ENCODE measurements around the gene APOM. TPM values are rescaled to one million over a fixed set of nuclear protein-coding genes. Genes with fewer than 3 reads are reported as not detected.
A peak's percentile ranks its signal among the peaks of the same experiment; 100 is the strongest.

The APOM gene
- total RNA-seq, 1 donor from 2014 or later, result 2.9 TPM

DNA sequence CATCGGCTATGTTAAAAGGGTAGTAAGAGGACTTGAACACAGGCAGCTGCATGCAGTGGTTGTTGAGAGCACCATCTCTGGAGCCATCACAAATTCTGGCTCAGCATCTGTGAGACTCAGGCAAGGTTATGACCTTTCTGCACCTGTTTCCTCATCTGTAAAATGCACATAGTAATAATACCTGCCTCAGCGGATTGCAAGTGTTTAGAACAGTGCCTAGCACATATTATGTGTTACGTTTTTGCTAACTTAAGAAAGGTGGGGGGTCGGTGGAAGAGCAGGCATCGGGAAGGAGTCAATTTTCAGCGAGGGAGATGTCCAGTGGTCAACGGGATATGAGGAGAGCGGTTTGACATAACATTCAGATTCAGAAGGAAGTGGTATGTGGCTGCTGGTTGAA lies 22.3 kb downstream of the APOM start:
- DNase-seq (ENCODE audit: low read depth), result no peak

DNA sequence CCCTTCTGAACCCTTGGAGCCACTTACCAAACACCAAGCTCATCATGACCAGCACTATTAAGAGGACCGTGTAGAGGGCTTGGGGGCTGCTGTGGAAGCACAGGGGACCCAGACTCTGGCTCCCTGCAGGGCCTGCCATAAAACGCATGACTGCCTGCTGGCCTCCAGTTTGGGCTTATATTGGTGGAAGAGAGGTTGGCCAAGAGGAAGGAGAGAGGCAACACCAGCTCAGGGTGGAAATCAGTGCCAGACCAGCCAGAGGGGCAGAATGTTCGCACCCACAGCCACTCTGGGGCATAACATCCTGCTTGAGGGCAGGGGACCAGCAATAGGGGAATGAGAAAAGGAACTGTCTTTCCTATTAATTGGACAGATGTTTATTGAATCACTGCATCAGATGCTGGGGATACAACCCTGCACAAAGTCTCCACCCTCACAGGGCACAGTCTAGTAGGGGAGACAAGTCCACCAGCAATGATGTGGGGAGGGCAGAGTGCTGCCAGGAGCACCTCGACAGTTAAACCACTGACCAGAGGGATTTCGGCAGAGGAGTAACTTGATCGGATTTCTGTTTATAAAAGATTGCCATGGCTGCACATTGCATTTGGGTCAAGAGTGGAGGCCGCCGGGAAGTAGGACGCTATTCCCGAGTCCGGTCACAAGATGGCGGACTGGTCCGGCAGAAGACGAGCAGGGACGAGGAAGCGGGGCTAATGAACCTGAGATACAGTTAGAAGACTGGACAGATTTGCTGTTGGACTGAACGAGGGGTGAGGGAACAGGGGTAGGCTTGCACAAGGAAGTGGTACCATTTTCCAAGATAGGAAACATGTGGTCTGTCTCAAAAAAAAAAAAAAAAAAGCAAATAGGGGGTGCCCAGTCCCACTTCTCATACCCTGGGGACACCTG lies 24.8 kb downstream of the APOM start, which contains the start of gene LY6G5C:
Gene LY6G5C (minus strand): TSS at position 842 of the 909 bp plus-strand sequence. CDS start 694 bp downstream, at position 148.
- DNase-seq (ENCODE audit: low read depth), result peak; percentile 89

DNA sequence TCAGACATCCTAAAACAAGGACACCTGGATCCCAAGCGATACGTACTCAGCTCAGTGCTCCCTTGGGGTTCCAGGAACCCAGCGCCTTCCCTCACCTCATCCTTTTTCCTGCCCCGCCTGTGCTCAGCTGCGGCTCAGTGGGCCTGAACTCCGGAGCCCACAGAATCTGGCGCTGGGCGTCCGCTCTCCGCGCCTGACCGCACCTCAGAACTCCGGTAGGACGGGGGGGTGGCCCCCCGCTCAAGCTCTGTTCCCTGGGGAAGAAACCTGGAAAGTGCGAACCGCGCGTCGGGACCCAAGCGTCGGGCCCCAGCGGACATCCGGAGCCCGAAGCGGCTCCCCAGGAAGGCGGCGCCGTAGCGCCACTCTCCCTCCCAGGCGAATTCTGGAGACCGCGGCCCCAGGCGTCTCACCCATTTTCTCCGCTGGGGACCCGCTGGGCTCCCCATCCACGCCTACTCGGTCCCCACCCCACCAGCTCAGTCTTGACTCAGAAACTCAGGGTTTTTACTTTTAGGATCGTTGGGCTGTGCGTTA lies 25.5 kb downstream of the APOM start:
- DNase-seq (ENCODE audit: low read depth), result peak; percentile 45

DNA sequence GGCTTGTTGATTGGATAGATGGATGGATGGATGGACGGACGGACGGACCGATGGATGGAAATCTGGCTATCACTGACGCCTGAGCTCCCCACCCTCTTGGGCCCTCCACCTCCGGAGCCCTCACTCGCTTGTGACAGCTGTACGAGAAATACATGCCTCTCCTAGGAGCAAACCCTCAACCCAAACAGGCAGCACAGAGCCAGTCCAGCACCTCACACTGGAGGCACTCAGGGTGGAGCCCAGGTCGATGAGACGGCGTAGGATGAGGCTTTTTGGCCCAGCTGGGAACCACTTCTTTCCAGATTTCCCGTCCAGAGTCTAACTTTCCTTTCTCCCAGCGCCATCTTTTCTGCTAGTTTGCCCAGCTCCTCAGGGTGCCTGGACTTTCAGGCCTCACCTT lies 27.9 kb downstream of the APOM start:
- no peak for DNase-seq (ENCODE audit: low read depth)

DNA sequence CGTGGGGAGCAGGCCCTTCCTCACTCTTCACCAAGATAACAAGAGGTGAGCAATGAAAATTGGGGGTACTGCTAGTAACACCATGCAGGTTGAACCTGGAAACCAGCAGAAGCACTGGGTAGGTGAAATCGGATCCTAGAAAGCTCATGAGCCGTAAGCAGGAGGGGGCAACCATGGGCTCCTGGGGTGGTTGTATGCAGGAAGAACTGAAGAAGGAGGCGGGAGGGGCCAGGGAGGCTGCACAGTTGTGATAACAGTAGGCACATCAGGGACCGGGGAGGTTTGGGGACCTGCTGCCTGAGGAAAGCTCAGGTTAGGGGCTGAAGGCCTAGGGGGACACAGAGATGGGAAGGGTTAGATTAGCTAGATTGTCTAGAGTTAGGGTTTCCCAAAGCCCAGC lies 30.8 kb downstream of the APOM start:
- no peak for DNase-seq (ENCODE audit: low read depth)

DNA sequence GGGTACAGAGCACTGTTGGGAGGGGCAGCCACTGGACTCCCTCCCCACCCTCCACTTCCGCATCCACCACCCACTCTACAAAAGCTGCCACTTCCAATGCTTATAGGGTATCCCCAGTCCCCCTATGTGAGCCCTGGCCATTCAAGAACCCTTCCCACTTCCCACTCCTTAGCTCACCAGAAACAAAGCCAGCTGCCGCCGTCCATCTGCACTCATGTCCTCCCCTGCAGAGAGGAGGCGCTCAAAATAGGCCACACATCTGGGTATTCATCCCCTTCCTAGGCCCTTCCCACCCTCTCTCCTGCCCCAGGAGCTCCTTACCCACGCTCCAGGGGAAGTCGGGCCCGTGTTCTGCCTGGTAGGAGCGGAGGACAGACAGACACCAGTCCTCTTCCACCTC lies 31.6 kb downstream of the APOM start:
- DNase-seq (ENCODE audit: low read depth), result peak; percentile 70

DNA sequence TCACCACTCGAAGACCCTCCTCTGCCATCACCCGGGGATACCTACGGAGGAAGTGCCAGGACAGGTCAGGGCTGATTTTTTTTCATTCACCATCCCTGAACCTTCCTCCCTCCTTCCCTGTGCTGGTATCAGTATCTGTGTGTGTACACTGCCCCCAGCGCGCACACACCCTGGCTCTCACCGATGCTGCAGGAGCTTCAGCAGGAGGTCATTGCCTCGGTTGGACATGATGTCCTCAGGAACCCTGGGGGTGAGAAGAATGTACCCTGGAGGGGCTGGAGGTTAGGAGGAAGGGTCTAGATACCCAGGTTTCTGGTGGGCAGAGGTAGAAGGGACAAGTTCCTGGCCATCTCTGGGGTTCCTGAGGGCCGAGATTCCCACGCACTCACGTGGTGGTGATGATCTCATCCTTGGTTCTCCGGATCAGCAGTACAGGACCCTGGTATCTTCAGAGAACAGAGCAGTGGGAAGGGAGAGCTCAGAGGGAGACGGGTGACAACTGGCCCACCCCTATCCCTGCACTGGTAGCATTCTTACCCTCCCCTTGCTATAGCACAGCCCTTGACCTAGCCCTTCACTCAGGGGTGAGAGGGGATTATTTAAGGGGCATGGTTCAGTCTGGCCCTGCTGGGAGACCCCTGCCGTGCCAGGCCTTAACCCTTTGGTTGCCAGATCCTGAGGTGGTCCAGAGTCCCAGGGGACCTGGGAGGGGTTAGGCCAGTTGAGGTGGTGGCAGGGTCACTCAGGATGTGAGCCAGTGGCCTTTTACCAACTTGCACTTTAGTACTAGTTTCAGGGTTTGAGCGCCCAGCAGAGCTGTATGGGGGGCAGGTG lies 32.4 kb downstream of the APOM start:
- DNase-seq (ENCODE audit: low read depth), result peak; percentile 16

DNA sequence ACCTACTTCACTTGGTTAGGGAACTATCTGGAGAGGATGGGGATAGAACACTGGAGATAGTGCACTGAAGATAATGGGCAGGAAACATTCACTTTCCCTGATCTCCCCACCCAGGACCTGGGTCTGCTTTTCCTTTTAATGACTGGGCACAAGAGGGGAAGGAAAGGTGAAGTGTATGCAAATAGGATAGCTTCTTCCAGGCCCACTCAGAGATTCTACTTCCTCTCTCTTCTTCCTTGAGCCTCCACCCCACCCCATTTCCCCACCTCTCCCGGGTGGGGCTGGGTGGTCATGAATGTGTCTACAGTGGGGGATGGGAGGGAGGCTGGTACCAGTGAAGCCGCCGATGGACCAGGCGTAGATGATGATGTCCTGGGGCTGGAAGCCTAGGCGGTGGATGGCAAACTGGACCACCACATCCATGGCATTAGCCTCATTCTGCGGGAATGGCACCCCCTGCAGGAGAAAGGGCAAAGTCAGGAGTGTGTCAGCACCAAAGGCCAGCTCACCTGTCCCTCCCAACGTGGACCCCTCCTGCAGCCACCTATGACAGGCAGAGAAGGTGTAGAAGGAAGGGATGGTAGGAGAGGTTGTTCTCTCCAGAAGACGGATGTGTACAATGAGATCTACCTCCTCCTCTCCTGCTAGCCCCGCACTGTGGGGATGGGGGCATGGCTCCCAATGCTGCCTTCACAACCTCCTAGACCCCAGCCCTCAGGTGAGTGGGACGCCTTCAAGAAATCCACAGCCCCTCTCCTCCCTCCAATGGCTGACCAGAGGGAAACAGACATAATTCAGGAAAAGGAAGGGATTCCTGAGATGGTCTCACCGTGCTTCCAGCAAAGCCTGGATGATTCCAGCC lies 33.8 kb downstream of the APOM start:
- peak; percentile 7 for DNase-seq (ENCODE audit: low read depth)

DNA sequence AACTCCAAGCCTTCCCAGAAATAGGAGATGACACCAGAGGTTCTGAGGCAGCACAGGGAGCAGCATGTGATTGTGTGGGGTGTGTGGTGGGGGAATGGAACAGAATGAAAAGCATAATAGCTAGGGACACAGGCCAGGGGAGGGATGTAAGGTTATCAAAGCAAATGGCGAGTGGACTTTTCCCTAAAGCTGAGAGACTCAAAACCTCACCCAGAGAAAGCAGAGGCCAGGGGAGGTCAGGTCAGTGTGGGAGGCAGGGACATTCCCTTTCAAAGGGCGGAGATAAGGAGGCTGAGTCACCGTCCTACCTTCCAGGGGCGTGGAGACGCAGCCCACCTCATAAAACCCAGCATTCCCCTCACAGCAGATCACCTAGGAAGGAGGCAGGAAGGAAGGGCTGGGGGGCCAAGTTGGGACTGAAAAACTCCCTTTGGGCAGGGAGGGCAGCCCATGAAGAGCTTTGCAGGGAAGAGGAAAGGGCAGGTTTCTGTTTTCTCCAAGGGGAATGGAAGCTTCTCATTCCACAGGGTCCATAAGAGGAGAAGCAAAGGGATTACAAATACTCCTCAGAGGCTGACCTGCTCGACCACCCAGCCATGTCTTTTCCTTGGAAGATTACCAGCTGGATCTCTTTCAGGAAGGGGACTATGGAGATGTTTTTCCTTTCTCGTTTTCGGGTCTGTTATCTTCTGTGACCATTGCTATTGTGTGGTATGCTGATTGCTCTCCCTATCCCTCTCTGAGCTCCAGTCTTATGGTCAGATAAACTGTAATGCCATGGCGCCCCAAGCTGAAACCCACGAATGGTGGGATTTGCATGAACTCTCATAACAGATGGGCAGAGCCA lies 34.8 kb downstream of the APOM start:
- no peak for DNase-seq (ENCODE audit: low read depth)

DNA sequence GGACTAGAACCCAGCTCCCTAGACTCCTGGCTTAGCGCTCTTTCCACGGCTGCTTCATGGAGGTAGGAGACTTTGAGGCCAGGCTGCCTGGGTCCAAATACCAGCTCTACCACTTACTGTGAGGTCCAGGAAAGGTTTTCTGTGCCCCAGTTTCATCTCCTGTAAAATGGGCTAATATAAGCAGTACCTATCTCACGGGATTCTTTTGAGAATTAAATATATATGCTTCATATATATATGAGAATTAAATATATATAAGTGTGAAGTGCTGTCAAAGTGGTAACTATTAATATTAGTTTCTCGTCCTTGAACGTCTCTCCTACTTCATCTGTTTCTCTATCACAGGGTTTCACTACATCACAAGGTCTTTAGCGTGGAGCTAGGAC lies 35.4 kb downstream of the APOM start:
- no peak for DNase-seq (ENCODE audit: low read depth)

DNA sequence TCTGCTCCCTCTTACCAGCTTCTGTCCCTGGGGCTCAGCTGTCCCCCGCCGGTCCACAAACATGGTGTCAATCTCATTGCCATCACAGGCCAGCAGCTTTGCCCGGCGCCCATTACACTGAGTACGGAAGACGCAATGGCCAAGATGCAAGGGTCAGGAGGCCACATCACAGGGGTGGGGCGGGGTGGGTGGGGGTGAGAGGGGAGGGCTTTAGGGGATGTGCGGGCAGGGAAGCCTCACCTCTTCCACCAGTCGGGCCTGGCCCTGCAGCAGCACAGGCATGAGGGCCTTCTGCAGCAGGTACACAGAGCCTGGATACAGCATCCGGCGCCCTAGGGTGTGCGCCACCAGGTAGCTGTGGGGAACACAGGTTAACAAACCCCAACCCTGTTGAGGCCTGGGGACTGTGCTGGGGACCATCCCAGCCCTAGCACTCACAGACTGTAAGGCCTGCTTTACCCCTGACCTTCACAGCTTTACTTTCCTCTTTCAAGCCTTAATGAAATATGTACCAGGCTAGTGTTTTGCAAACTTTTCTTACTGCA lies 35.9 kb downstream of the APOM start:
- DNase-seq (ENCODE audit: low read depth), result no peak

DNA sequence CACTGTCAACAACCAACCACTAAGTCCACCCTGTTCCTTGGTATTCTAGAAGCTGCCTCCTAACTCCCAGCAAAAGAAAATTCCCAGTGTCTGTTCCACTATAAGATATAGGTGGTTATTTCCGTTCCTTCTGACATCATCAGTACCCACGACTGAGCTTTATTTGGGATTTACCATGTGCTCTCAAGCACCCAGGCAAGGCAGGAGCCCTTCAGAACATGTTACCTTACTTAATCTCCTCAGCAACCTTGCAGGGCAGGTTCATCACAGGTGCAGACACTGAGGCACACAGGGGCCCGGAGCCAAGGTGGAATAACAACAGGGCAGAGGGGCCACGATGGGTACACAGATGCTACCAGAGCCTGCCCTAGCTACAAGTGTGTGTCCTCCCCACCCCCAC lies 36.7 kb downstream of the APOM start:
- DNase-seq (ENCODE audit: low read depth), result no peak

DNA sequence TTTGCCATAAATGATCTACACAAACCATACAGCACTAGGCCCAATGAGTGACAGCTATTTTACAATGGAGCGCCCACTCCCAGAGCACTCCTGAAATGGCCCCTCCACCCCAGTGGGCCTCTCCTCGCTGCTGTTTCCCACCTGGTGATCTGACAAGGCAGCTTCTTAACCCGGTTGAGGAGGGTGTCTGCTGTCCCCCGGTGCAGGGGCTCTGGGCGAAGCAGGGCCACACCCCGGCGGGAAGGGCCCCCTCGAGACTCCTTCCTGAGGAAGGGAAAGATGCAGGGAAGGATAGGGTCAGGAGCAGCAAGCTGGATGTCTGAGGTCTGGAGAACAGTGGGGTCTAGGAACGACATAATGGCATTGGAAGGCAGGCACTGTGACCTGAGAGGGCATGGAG lies 37.2 kb downstream of the APOM start:
- DNase-seq (ENCODE audit: low read depth), result no peak

DNA sequence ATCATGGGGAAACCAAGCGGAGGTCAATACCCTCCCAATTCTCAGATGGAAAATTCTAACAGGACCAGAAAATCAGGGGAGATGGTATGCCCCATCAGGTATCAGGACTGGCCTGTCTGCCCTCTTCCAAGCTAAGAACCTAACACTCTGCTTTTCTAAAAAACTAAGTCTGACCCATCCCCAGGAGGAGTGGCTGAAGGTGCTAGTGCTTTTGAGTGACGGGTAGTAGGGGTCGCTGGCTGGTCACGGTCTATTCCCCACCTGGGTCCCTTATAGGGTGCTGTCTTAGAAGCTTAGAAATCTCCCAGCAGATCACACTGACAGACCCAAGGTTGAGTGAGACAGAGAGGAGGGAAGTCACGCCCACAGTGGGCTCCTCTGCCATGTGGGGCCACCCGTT lies 37.8 kb downstream of the APOM start:
- DNase-seq (ENCODE audit: low read depth), result no peak

DNA sequence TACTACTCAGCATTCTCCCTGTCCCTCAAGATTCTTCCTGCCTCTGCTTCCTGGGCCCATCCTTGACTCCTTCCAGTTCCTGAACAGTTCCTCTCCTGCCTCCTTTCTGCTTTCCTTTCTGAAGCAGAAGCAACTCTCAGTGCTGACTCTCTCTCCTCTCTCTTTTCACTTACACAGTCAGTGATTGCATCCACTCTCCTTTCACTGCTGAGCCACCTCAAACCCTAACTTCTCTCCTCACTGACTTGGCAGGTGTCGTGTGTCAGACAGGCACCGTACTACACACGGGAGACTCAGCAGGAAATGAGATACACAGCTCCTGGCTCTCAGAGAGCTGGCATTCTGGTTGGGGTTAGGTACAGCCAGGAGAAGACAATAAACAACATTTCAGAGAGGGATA lies 41.9 kb downstream of the APOM start:
- no peak for DNase-seq (ENCODE audit: low read depth)

DNA sequence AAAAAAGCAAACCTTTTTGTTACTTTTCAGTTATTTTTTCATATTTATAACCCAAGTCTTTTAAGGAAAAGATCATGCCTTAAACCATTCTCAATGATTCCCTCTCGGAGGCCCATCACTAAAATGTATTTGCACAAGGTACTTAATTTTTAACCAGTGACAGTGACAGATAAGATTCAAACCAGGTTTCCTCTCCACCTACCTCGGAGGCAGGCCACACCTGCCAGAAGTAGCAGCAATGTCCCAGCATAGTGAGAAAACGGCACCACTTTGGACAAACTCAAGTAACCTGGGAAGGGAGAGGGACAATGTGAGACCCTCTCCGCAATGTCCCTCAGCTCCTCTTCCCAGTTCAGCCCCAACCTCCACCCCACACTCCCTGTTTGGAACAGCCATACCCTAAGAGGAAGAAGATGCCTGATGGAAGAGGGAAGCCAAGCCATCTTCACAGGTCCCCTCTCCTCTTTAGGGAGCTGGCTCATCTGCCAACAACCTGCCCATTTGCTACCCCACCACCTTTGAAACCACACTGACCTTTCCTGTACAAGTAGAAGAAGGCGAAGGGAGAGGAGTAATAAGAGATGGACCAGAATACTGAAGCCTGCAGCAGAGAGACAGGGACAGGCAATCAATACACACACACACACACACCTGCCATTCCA lies 45.2 kb downstream of the APOM start:
- DNase-seq (ENCODE audit: low read depth), result no peak

DNA sequence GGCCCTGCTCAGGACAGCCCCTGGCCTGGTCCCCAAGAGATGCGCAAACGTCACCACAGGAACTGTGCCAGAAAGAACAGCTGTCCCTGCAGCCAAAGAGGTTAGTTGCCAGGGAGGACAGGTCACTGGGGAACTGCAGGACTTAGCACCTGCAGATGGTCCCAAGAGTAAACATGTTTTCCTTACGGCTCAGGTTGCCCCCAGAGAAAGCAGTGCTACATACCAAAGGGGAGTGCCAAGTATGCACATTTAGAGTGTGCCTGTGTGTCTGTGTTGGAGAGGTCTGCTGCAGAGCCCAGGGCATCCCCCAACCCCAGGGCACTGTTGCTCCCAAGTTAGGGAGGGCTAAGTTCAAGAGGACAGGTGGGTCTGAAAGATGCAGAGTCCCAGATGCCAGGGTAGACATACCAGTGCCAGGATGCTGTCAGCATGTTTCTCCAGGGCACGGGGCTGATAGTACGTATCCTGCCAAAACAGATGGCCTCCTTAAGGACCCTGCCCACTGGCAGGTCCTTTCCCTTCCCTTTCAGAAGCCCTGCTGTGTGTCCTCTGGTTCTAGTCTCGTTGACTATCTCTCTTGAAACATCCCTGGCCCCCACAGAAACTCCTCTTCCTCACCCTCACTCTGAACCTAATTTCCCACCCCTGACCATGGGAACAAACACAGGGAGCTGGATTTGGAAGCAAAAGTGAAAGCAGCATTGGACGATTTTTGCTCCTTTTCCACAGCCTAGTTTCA lies 46.1 kb downstream of the APOM start:
- peak; percentile 83 for DNase-seq (ENCODE audit: low read depth)

DNA sequence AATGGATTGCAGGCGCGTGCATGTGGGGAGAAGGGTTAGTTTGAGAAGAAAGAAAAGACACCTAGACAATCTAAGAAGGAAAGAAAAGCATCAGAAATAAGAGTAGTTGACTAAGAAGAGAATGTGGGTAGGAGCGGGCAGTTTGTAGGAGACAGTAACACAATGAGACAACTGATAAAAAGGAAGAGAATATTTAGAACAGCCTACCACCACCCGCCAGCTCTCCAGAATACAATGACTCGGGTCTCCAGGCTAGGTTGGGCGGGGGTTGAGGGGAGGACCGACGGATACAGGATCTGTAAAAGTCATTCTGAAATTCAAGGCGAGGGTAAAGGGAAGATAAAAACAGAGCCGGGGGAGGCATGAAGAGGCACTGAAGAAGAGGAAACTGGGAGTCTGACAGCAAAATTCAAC lies 46.7 kb downstream of the APOM start:
- DNase-seq (ENCODE audit: low read depth), result no peak
